Memory B cell (primary cell): ENCODE measurements around the gene CLDN2.
"Not testable (repeated sequence)": the region's sequence is repeated elsewhere in the genome, so short reads cannot be mapped to it uniquely, and the experiment has no call there.

Source experiments
- ATAC-seq: fragments of 150-1000 bp; cut with Tn5 transposase; 2 replicates; pipeline ENCODE4 v1.10.0; 2021; ENCODE audit warnings: low read depth, mild to moderate bottlenecking, moderate library complexity
- DNase-seq, 2 donors: peaks; one replicate each; pipeline ENCODE4 v3.0.0; 2022; ENCODE audit warnings: low spot score in 2 of 2
- H3K27ac Mint-ChIP-seq: one replicate; pipeline ENCODE4 v1.8.0; 2022; ENCODE audit warnings: mild to moderate bottlenecking, moderate library complexity, mixed read lengths
- H3K27me3 Mint-ChIP-seq: one replicate; pipeline ENCODE4 v1.8.0; 2022; ENCODE audit warnings: mixed read lengths
- H3K36me3 Mint-ChIP-seq: one replicate; pipeline ENCODE4 v1.8.0; 2022; ENCODE audit warnings: mild to moderate bottlenecking, mixed read lengths
- H3K4me1 Mint-ChIP-seq: one replicate; pipeline ENCODE4 v1.8.0; 2022; ENCODE audit warnings: mixed read lengths
- H3K4me3 Mint-ChIP-seq: one replicate; pipeline ENCODE4 v1.8.0; 2022; ENCODE audit warnings: mild to moderate bottlenecking, moderate library complexity, mixed read lengths
- H3K9me3 Mint-ChIP-seq: one replicate; pipeline ENCODE4 v1.8.0; 2022; ENCODE audit warnings: mixed read lengths

CLDN2 gene, protein sequence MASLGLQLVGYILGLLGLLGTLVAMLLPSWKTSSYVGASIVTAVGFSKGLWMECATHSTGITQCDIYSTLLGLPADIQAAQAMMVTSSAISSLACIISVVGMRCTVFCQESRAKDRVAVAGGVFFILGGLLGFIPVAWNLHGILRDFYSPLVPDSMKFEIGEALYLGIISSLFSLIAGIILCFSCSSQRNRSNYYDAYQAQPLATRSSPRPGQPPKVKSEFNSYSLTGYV

DNA sequence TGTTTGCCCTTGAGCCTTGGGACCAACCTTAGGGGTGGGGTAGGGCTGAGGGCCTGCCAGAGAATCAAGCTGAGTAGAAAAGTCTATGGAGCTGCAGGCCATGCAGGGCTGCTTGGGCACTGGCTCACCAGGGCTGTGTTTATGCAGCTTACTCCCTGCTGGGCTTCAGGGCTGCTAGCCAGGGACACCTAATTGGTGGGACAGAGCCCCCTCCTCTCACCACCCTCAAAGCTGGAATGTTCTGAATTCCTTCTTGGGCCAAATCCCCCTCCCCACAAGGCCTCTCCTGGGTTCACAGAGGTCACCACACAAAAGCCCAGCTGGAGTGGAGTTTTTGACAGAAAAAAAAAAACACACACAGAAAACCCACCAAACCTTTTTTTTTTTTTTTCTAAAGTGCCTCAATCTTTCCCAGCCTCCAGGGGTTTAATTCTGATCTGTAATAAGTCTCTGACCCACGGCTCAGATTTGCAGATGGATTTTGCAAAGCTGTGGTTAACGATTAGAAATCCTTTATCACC, at the start of gene CLDN2:
Gene CLDN2, plus strand, starts transcription at position 471 of the 521 bp plus-strand sequence. CDS start 7,827 bp downstream, outside the sequence.
- H3K4me3 Mint-ChIP-seq = no peak within 1 kb of the TSS
- peaks cover 2% of the 10 kb centered on the region for H3K4me1 Mint-ChIP-seq
- no peaks in the 10 kb centered on the region for H3K36me3 Mint-ChIP-seq
- peaks cover 14% of the 10 kb centered on the region for H3K27me3 Mint-ChIP-seq
- DNase-seq = no peak
- H3K27ac Mint-ChIP-seq = no peak within 1 kb of the TSS
- no peak for ATAC-seq
- no peaks in the 10 kb centered on the region for H3K9me3 Mint-ChIP-seq

DNA sequence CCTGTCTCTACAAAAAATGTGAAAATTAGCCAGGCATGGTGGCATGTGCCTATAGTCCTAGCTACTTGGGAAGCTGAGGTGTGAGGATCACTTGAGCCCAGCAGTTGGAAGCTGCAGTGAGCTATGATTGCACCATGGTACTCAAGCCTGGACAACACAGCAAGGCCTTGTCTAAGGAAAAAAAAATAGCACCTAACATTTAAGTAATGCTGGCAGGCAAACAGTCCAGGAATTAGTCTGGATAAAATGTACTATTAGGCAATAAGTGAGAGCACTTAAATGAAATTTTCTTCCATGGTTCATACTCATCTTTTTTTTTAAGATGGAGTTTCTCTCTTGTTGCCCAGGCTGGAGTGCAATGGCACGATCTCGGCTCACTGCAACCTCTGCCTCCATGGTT, 47.4 kb upstream of the CLDN2 start:
- not testable (repeated sequence) for H3K9me3 Mint-ChIP-seq, H3K36me3 Mint-ChIP-seq, DNase-seq, H3K4me1 Mint-ChIP-seq, H3K4me3 Mint-ChIP-seq, H3K27me3 Mint-ChIP-seq, ATAC-seq, H3K27ac Mint-ChIP-seq

DNA sequence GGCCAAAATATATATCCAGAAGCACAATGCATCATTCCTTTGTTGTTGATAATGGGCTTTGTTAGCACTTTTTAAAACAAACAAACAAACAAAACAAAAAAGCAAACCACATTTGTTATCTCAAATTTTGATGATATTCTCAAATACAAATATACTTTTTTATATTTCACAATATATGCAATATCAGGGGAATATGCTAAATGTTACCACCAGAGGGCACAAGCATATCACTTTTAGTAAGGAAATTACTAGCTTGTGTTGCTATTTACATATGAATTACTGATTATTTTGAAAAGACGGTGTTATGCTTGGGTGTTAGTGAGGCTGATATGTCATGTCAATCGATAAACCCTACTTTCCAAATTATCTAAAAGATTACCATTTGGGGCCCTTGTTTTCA, 46.1 kb upstream of the CLDN2 start:
- no peak overlapping the region for H3K27ac Mint-ChIP-seq
- H3K36me3 Mint-ChIP-seq = peaks cover 2% of the 10 kb centered on the region
- no peaks in the 10 kb centered on the region for H3K27me3 Mint-ChIP-seq
- H3K9me3 Mint-ChIP-seq = no peaks in the 10 kb centered on the region
- DNase-seq = no peak
- no peak for ATAC-seq
- no peaks in the 10 kb centered on the region for H3K4me1 Mint-ChIP-seq
- no peak overlapping the region for H3K4me3 Mint-ChIP-seq

DNA sequence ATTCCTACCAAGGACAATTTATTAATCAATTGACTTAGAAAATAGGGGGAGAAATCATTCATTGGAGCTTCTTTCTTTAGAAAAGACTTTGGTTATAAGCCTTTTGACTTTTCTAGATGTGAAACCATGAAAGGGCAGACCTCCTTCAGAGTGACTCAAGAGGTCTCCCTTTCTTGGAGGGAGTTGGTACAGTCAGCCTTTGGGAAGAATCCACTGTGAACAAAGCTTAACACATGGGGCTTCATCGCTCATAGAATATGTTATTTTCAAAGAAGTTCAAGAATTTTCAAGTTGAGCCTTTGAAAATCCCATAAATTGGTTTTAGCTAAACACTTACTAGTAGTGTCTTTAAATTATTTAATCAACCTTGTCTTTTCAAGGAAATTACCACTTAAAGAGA, 45.1 kb upstream of the CLDN2 start:
- Mint-ChIP-seq H3K36me3 (peaks cover 2% of the 10 kb centered on the region), H3K27me3 (no peaks in the 10 kb centered on the region)

DNA sequence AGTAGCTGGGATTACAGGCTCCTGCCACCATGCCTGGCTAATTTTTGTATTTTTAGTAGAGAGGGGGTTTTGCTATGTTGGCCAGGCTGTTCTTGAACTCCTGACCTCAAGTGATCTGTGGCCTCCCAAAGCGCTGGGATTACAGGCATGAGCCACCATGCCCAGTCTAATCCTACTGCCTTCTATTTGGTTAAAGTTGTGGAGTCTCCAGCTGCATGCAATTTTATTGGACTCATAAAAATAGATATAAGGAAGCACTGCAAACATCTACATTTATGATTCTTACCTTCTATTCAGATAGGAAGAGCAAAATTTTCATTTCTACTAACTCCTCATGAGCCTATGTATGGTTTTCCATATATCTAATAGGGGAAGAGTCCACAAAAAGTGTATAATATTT, 30.7 kb upstream of the CLDN2 start:
- ATAC-seq (no peak), DNase-seq (no peak)
- H3K27ac Mint-ChIP-seq = no peak overlapping the region
- no peaks in the 10 kb centered on the region for H3K36me3 Mint-ChIP-seq
- H3K4me3 Mint-ChIP-seq = no peak overlapping the region
- peaks cover 3% of the 10 kb centered on the region for H3K27me3 Mint-ChIP-seq
- no peaks in the 10 kb centered on the region for H3K9me3 Mint-ChIP-seq
- no peaks in the 10 kb centered on the region for H3K4me1 Mint-ChIP-seq

More for the DNA sequence above, 45.1 kb upstream of the CLDN2 start:
- no peak overlapping the region for H3K4me3 Mint-ChIP-seq
- DNase-seq = no peak
- ATAC-seq = no peak
- H3K27ac Mint-ChIP-seq = no peak overlapping the region
- H3K4me1 Mint-ChIP-seq = no peaks in the 10 kb centered on the region
- no peaks in the 10 kb centered on the region for H3K9me3 Mint-ChIP-seq

DNA sequence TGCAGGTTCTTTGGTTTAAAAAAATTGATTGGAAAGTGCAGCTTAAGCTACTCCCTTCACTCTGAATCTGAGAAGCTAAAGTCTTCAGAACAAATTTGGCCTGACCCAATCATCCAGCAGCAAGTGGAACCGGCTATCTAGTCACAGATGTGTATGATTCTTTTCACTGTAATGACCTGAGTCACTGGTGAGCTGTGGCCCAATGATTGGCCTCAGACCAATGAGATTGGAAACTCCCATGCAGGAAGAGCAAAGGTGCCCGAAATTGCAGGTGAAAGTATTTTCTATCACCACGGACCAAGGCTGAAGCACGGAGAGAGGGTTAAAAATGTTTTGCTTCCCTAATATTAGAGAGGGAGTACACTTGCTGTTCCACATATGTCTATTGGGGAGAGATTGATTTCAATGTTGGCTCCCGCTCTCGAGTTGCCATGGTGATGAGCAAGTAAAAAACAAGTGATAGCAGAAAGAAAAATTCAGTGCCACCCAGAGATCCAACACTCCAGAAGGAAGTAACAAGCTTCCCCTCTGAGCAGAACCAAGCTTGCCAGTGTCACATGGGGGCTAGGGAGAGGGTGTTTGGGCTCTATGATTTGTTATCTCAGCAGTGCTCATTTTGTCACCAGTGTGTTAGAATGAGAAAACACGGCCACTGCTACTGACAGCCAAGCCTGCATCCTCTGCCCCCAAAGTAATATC, 28.3 kb upstream of the CLDN2 start:
- H3K27ac Mint-ChIP-seq = no peak overlapping the region
- H3K36me3 Mint-ChIP-seq = no peaks in the 10 kb centered on the region
- DNase-seq (no peak), ATAC-seq (no peak)
- peaks cover 3% of the 10 kb centered on the region for H3K27me3 Mint-ChIP-seq
- no peak overlapping the region for H3K4me3 Mint-ChIP-seq
- no peaks in the 10 kb centered on the region for H3K9me3 Mint-ChIP-seq
- no peaks in the 10 kb centered on the region for H3K4me1 Mint-ChIP-seq

DNA sequence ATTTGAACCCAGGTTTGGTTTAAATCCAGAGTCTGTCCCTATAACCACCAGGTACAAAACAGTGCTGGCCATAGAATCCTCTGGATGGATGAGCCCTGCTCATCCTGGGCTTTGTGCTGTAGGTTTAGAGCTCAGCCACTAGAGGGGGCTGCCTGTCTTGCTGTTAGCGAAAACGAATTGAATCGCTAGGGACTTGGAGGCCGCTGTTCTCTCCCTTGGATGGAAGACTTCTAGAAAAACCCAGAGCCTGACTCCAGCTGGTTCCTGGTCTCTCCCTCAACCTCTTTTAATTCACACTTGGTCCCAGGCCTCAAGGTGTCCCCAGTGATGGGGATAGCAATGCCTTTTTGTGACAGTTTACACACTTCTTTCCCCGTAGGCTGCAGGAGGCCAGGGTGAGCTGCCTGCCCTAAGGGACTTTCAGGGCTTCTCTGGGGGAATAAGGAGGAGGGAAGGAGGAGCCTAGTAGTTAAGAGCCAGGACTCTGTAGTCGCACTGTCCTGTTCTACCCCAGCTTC, 25.8 kb upstream of the CLDN2 start:
- H3K4me3 Mint-ChIP-seq = no peak overlapping the region
- no peaks in the 10 kb centered on the region for H3K9me3 Mint-ChIP-seq
- H3K27ac Mint-ChIP-seq = no peak overlapping the region
- ATAC-seq = peak; percentile 38
- H3K36me3 Mint-ChIP-seq = no peaks in the 10 kb centered on the region
- no peaks in the 10 kb centered on the region for H3K4me1 Mint-ChIP-seq
- peak; percentile 31 to 33 for DNase-seq
- H3K27me3 Mint-ChIP-seq = peaks cover 3% of the 10 kb centered on the region

DNA sequence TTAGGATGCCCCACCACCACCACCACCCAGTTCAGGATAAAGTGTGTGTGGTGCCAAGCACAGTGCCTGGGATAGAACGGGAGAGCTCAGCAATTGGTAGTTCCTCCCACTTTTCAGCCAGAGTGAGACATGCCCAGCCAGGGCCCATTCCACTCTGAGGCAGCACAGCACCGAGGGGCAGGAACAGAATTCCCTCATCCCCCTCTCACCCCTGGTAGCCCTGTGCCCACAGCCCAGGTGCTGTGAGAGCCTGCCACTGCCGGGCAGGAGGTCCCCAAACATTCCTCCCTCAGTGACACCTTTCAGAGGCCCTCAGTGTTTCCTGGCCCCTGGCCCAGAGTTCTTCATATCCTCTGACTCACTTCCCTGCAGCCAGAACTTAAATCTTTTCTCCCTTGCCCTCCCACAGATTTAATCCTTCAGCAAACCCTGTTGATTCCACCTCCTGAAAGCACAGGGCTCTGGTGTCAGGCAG, 25.2 kb upstream of the CLDN2 start:
- peaks cover 3% of the 10 kb centered on the region for H3K27me3 Mint-ChIP-seq
- H3K9me3 Mint-ChIP-seq = no peaks in the 10 kb centered on the region
- H3K36me3 Mint-ChIP-seq = no peaks in the 10 kb centered on the region
- no peaks in the 10 kb centered on the region for H3K4me1 Mint-ChIP-seq
- ATAC-seq (no peak), DNase-seq (no peak)
- H3K27ac Mint-ChIP-seq = no peak overlapping the region
- H3K4me3 Mint-ChIP-seq = no peak overlapping the region

DNA sequence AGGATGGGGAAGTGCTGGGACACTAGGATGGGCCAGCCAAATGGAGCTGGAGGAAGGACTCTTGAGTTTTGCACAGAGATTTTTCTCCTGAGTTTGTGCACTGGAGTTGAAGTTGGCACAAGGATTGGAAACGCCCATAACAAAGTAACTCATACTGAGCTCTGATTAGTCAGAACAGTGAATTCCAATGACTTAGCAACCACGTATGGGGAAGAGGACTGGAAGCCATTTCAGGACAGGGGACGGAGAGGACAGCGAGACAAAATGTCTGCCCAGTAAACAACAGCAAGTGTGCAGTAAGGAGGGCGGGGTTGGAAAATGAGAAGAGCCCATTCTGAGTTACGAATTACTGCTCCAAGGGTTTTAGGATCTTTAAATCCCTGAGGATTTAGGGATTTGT, 22.9 kb upstream of the CLDN2 start:
- H3K4me1 Mint-ChIP-seq = no peaks in the 10 kb centered on the region
- no peak overlapping the region for H3K4me3 Mint-ChIP-seq
- no peaks in the 10 kb centered on the region for H3K36me3 Mint-ChIP-seq
- no peak for DNase-seq
- no peak overlapping the region for H3K27ac Mint-ChIP-seq
- H3K27me3 Mint-ChIP-seq = no peaks in the 10 kb centered on the region
- H3K9me3 Mint-ChIP-seq = no peaks in the 10 kb centered on the region
- no peak for ATAC-seq

DNA sequence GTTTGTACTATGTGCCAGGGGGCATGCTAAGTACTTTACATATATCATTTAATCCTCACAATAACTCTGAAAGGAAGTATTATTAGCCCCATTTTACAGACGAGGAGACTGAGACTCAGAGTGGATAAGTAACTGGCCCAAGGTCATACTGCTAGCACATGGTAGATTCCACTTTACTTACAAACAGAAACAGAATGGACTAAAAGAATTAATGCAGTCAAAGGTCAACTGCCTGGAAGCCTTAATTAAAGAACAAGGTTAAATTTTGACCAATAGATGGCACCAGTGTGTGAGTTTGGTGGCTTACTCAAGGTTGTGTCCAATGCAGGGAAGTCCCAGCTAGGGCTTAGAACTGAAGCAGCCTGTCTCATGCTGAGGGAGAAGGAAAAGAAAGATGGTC, 21.7 kb upstream of the CLDN2 start:
- Mint-ChIP-seq H3K27ac (no peak overlapping the region), H3K9me3 (no peaks in the 10 kb centered on the region), H3K4me3 (no peak overlapping the region), H3K4me1 (no peaks in the 10 kb centered on the region), H3K27me3 (no peaks in the 10 kb centered on the region), H3K36me3 (no peaks in the 10 kb centered on the region)
- ATAC-seq (peak; percentile 68), DNase-seq (peak in 1 of 2 donors; percentile 10)

DNA sequence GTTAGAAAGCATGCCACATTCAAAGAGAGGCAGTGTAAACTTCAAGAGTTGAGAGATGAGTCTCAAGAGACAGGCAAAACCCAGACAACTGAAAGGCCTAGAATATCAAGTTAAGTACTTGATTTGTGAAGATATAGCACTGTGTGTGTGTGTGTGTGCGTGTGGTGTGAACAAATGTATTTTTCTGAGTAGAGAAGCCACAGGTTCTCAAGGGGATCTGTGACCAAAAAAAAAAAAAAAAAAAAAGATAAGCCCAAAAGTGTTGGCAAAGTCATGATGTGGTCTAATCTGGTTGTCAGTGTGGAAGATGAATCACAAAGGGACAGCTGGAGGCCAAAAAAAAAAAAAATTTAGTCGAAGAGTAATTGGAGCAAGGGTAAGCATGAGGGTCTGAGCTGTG, 20.9 kb upstream of the CLDN2 start:
- DNase-seq = no peak
- no peaks in the 10 kb centered on the region for H3K9me3 Mint-ChIP-seq
- no peaks in the 10 kb centered on the region for H3K4me1 Mint-ChIP-seq
- no peaks in the 10 kb centered on the region for H3K27me3 Mint-ChIP-seq
- H3K36me3 Mint-ChIP-seq = no peaks in the 10 kb centered on the region
- no peak for ATAC-seq
- no peak overlapping the region for H3K4me3 Mint-ChIP-seq
- no peak overlapping the region for H3K27ac Mint-ChIP-seq

DNA sequence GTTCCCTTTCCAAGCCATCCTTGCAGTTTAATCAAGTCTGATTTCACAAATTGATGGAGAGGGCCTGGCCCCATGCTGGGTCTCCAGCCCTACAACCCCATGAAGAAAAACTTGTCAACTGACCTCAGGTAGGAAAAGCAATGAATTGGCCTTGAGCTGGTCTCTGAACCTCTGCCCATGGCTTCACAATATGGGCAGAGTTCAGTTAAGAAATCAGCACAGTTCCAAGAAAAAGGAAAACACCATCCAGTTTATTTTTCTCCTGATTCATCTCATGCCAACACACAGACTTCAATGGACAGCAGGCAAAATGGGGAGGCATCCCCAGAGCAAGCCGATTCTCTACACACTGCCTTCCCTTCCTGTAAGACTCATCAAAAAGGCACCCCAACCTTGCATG, 20.4 kb upstream of the CLDN2 start:
- DNase-seq (no peak), ATAC-seq (no peak)
- Mint-ChIP-seq H3K4me3 (no peak overlapping the region), H3K9me3 (no peaks in the 10 kb centered on the region), H3K36me3 (no peaks in the 10 kb centered on the region), H3K4me1 (no peaks in the 10 kb centered on the region), H3K27ac (no peak overlapping the region), H3K27me3 (no peaks in the 10 kb centered on the region)

DNA sequence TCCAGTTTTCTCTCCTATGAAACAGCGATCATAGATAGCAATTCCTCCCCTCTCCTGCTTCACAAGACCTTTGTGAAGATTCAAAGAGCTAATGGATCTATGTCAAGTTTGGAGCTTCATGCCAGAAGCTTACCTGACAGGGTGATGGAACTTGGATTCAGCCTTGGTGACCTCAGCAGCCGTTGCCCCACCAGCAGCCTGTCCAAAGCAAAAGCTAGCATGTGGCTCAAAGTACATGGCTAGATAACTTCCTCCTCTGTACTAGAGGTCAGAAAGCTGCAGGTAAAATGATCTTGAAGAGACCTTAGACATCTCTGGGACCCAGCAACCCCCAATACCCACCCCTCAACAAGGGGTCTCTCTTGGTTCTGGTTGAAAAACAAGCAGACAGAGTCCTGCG, 18.9 kb upstream of the CLDN2 start:
- no peaks in the 10 kb centered on the region for H3K27me3 Mint-ChIP-seq
- no peak for DNase-seq
- H3K4me3 Mint-ChIP-seq = no peak overlapping the region
- no peaks in the 10 kb centered on the region for H3K9me3 Mint-ChIP-seq
- no peak overlapping the region for H3K27ac Mint-ChIP-seq
- H3K4me1 Mint-ChIP-seq = no peaks in the 10 kb centered on the region
- no peaks in the 10 kb centered on the region for H3K36me3 Mint-ChIP-seq
- ATAC-seq = no peak

DNA sequence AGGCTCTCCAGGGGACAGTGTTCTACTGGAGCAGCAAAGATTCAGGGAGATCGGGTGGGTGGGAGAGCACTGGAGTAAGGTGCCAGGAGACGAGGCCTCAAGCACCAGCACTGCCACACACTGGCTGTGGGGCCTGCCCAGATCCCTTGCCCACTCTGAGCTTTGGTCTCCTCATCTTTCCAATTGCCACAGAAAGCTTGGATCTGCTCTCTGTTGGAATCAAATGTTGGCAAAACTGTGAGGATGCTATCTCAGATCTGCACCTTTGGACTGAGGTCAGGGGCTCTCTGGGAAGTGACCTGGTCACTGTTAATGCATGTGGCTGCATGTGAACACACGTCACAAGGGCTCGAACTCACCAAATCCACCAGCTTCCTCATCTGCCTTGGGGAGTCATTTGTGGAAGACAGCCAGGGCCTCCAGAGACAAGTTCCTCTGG, 18.4 kb upstream of the CLDN2 start:
- DNase-seq (no peak), ATAC-seq (no peak)
- H3K4me1 Mint-ChIP-seq = no peaks in the 10 kb centered on the region
- no peaks in the 10 kb centered on the region for H3K9me3 Mint-ChIP-seq
- H3K27me3 Mint-ChIP-seq = no peaks in the 10 kb centered on the region
- no peaks in the 10 kb centered on the region for H3K36me3 Mint-ChIP-seq
- H3K27ac Mint-ChIP-seq = no peak overlapping the region
- no peak overlapping the region for H3K4me3 Mint-ChIP-seq
